ENCODE results near the gene BDH1.

The BDH1 gene

DNA sequence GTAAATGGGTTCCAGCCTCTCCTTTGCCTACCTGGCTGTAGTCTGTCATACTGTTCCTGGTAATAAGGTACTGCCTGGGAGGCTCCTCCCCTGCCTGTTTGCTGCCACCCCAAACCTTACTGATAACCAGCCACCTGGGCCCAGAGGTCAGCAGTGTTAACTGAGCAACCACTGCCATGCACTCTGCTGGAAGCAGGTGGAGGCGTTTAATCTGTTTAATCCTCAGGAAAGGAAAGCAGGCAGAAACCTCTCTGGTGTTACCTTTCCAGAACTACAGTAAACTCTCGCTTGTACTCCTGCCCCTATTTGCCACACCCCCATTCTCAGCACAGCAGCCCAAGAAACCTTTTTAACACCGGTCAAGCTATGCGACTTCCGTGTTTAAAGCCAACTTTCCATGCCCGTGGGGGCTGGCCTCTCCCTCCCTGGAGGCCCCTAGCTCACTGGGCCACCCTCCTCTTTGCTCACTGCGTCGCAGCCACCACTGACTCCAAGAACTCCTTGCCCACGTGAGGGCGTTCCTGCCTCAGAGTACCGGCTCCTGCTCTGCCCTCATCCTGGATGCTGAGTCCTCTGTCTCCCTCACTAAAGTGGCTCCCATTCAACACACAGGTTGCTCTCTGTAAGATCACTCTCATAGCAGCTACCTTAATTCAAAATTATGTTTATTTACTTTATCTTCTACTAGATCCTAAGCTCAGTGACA is 8.3 kb downstream of the BDH1 start:
- DNase-seq = no peak

DNA sequence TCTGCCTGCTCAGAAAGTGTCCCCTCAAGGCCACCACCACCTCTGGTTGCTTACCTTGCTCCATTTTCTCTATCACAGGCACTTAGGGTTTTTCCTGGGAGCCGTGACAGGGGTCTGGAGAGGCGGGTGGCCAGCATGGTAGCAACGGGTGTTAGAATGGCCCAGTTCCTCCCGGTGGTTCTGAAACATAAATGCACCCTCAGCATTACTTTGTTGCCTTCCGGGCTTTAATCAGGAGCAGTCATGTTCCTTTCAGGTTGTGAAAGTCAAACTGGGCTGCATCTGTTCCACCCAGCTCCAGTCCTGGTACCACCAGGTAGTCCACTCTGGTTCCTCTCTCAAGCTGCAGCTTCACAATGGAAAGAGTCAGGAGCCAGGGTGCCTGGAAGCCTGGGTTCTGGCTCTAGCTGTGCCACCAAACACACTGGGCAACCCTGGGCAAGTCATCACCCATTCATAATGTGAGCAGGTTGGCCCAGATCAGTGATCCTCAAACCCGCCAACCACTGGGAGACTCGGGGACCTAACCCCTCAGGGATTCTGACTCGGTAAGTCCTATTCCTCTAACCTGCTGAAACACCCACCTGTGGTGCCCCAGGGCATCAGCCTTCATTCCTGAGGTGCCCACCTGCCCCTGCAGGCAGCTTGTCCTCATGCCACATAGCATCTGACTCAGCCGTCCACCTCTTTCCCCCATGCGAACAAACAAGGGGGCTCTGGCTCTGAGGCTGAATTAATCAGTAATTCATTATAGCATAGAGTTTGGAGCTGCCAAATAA is 9.3 kb downstream of the BDH1 start:
- no peak for DNase-seq

DNA sequence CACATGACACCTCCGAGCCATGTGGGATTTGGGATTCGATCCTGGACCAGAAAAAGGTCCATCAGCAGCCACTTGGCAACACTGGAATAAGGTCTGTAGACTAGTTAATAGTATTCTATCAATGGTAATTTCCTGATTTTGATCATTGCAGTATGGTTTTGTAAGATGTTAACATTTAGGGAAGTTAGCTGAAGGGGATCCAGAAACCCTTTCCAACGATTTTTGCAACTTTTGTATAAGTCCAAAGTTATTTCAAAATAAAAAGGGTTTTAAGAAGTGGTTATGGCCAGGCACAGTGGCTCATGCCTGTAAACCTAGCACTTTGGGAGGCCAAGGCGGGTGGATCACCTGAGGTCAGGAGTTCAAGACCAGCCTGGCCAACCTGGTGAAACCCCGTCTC is 10.2 kb downstream of the BDH1 start:
- DNase-seq = no peak

DNA sequence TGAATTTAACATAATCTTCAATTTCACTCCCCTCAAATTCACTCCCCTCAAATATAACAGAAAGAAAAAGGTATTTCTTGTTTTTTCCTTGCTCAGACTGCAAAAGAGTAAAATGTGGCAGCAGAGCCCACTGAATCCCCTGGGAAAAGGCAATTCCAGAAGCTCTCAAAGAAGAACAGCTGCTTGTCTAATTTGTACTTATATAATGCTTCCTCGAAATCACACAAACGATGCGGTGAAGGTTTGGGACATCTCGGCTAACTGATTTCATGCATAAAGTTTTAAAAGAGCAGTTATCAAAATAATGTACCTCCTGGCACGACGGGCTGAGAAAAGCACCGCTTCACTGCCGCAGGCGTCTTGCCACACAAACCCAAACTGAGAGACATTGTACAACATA is 10.7 kb downstream of the BDH1 start:
- DNase-seq = no peak

DNA sequence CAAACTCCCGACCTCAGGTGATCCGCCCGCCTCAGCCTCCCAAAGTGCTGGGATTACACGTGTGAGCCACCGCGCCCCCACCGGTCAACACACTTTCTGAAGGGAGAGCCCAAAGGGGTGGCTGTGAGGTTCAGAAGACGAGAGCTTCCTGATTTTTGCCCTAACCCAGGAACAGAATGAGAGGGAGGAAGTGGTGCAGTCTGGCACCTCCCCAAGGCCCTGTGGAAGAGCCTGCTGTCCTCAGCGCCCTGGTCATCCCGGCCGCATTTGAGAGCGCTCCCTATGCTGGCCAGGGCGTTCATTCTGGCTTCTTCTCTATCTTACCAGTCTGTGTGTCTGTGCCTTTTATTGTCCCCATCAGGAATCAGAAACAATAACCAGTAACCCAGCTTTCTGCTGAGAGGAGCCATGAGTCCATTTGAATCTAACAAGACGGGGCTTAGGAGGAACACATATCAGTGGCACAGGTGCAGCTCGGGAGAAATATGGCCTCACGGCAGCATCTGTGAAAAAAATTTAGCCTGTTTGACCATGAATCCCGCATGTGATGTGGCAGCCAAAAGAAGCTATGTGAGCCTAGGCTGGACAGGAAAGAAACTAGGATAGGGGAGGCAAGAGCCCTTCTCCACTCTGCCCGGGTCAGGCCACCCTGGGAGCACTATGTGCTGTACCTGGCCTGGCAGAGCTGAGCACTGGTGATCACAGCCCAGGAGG is 12.9 kb downstream of the BDH1 start:
- DNase-seq = no peak

DNA sequence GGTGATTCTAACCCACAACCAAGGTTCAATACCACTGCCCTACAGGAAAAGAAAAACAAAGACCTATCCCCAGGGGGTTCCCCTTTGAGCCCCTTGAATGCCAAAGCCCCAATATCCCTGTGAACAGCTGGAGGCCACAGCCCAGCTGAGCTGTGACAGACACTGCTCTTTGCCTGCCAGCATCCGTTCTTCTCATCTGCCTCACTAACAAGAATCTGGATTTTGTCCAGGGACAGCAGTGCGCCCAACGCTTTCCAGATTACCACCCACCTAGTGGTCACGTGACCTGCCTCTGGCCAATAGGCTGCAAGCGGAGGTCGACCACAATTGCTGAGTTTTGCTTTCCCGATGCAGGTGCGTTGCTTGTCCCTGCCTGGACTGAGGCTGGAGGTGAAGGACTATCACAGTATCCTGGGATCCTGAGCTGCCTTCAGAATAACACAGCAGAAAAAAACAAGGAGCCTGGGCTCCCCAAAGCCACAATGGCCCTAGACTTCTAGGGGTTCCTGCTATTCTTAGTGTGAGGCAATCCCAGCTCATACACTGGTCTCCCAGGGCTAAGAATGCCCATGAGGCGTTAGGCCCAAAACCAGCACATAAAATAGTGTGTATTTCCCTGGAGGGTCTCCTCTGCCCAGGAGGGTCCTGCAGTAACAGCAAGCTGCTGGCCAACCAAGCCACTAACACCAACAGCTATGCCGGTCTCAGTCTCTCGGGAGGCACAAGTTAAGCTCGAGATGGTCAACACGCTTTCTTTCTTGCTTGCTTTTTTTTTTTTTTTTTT is 13.8 kb downstream of the BDH1 start:
- DNase-seq = no peak

DNA sequence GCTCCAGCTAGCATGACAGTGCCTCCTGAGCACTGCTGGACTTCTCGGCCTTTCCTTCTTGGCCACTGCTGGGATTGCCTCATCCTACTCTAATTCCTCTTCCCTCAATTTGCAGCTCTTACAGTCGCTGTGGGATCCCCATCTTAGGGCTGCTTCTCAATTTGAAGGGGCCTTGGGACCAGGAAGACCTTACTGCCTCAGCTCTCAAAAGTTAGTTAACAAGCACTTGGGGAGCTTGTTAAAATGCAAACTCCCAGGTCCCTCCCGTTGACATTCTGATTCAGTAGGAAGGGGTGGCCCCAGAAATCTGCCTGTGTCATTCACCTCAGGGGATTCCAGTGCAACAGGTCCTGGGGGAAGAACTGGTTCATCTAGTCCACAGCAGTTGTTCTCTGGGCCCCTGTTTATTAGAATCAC is 14.8 kb downstream of the BDH1 start:
- no peak for DNase-seq

DNA sequence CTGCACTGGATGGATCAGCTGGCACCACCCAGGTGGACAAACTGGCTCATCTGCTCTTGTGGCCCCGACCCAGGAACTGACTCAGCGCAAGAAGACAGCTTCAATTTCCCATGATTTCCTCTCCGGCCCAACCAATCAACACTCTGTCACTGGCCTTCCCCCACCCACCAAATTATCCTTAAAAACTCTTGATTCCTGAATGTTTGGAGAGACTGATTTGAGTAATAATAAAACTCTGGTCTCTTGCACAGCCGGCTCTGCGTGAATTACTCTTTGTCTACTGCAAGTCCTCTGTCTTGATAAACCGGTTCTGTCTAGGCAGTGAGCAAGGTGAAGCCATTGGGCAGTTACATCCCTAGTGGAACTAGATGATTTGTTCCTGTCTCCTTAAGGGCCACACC is 16.1 kb downstream of the BDH1 start:
- DNase-seq = no peak

DNA sequence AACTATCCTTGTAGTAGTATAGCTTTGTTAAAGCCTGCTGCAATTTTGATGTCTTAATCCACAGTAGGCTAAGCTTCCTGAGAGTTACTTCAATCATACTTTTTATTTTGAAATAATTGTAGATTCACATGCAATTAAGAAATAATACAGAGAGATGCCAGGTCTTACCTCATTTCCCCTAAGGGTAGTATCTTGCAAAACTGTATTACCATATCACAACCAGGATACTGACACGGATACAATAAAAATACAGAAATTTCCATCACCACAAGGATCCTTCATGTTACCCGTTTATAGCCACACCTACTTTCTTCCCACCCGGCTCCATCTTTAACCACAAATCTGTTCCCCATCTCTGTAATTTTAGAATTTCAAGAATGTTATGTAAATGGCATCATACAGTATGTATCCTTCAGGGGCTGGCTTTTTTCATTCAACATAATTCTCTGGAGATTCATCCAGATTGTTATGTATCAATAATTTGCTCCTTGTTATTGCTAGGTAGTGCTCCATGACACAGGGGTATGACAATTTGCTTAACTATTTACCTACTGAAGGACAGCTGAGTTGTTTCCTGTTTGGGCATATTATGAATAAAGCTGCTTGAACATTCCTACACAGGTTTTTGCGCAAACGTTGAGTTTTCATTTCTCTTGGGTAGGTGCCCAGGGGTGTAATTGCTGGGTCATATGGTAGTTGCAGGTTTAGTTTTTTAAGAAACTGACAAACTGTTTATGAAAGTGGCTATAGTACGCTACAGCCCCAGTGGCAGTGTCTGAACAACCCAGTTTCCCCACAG is 21.6 kb downstream of the BDH1 start:
- no peak for DNase-seq

DNA sequence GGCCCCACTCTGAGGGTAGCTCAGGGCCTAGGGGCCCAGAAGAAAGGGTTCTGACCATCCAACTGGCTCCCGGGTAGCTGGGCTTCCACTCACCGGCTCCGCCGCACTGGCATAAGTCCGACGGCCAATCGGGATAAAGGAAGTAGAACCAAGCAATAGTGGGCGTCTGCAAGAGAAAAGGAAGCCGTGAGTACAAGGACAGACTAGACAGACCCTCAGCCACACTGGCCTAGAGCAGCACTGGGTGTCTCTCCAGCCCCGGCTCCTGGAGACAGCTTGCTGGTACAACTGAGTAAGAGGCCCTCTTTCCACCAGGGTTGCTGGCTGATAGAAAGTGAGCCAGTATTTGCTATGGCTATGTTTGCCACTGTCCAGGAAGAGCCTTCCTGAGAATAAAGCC is 22.4 kb downstream of the BDH1 start:
- no peak for DNase-seq

DNA sequence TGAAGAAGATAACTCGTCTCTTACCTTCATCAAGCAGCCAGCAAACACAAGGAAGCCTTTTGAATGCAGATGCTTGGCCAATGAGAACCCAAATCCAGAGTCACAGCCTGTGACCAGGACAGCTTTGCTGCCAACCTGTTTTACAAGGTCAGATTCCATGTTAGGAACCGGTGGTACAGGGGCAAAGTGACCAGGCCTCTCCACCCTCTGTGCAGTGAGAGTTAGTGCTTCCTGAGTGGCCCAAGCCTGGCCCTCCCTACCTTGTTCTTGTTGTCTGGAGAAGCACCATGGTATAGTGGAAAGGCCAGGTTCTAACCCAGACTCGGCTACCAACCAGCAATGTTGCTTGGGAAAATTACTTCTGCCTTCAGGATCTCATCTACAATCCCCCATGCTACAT is 23.4 kb downstream of the BDH1 start:
- no peak for DNase-seq

DNA sequence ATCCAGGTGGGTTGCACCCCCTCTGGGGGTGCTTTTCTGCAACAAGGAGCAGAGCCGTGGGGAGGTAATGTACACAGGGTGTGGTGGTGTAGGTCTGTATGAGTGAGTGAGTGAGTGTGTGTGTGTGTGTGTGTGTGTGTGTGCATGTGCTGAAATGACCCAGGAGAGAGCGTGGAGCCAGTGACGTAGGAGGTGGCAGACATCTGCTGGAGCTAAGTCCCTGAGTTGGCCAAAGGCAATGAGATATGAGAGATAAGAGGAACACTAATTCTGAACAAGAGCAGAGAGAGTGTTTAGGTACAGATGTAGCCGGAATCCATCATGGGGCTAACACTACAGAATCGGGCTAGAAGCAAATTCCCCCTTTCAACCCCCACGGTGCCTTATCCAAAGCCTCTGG is 27.6 kb downstream of the BDH1 start:
- no peak for DNase-seq

DNA sequence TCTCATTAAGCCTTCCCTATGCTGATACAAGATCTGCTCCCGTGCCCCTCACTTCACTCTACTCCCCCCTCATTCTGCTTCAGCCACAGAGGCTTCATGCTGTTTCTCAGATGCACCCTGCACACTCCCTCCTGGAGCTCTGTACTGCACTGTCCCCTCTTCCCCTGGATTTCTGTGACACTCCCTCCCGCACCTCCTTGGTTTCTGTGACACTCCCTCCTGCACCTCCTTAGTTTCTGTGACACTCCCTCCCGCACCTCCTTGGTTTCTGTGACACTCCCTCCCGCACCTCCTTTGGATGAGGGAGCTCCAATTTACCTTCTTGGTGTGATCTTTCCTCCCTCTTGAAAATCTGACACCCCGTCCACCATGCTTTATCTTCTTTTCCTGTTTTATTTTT is 28.2 kb downstream of the BDH1 start:
- no peak for DNase-seq

DNA sequence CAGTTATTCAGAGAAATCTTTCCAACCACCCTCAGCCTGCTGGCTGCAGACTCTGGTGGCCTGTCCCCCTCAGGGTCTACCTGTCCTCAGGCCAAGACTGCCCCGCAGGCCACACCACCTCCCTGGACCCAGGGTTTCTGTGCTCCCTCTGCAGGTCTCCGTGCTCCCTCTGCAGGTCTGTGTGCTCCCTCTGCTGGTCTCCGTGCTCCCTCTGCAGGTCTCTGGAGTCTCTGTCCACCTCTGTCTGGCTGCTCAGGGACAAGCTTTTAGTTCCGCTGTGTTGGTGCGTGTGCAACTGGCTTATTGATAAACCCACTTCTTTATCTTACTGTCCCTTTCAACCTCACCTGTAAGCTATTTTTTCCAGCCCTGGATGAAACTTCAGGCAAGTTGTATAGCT is 30.1 kb downstream of the BDH1 start:
- DNase-seq = no peak

DNA sequence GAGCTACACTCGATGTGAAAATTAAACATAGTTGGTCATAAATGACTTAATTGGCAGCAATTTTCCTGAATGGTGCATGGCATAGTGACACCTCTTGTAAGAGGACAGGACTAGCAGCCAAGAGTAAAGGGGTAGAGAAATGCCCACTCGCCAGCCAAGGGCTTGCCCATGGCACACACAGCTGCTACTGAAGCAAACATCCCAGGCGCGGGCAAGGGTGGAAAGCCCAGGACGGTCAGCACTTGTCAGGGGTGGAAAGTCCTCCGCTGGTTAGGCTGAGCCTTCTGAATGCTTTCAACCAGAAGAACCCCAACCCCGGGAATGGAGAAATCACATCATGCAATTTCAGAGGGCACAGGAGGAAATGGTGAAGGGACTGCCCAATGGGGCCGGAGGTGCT is 31.6 kb downstream of the BDH1 start:
- no peak for DNase-seq

DNA sequence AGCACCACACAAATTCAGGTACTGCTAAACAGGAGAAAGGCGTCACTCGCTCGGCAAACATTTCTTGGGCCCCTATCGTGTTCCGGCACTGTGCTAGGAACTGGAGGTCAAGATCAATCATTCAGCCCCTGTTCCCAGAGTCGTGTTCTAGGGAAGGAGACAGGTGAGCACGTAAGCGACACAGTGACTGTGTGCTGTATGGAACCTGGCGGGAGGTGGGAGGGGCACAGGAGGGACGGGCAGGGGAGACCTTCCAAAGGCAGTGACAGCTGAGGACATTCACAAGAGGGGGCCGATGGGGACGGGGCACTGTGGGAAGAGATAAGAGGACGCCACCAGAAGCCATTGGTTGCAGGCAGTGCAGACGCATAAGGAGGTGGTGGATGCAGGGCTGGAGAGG is 32.2 kb downstream of the BDH1 start:
- DNase-seq = no peak

DNA sequence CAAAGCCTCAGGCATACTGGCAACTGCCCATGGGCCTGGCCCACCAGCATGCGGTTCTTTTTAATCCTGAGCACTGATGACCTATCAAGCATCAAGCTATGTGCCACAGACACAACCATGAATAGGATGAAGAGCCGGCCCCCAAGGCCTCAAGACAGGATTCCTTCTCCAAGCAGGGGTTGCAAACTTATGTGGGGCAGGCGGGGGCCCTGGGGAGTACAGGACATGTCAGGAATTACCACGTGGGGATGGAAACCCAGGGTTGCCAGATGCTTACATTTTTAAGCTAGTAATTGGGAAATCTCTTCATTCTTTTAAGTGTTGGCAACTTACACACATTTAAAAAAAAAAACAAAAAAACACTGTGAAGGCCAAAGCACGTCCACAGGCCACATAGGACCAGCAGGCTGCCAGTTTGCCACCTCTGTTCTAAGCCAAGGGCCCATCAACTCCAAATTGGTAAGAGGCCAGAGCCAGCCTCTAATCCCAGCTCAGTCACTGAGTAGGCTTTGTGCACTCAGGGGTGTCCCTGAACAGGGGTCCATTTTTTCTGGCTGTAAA is 32.8 kb downstream of the BDH1 start:
- peak; percentile 52 for DNase-seq

DNA sequence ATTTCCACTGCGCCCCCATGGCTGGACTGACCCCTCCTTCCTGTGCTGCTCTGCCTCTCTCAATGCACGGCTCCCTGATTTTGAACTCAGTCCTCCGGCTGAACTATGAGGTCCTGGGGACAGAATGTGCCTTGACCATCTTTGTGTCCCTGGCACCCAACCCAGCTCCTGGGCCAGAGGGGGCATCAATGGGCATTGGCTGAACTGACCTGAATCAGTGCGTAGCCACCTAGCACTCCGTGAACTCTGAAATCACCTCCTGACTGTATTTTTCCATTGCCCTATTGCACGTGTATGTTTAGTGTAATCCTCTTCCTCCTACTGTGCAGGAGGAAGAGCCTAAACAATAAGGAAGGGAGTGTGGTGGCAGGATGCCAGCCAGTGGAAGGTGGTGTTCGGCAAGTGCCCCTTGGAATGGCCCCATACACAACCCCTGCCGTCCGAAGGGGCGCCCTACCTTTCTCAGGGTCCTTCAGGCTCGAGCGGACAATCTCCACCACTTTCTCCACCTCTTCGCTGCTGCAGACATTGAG is 33.5 kb downstream of the BDH1 start:
- no peak for DNase-seq

DNA sequence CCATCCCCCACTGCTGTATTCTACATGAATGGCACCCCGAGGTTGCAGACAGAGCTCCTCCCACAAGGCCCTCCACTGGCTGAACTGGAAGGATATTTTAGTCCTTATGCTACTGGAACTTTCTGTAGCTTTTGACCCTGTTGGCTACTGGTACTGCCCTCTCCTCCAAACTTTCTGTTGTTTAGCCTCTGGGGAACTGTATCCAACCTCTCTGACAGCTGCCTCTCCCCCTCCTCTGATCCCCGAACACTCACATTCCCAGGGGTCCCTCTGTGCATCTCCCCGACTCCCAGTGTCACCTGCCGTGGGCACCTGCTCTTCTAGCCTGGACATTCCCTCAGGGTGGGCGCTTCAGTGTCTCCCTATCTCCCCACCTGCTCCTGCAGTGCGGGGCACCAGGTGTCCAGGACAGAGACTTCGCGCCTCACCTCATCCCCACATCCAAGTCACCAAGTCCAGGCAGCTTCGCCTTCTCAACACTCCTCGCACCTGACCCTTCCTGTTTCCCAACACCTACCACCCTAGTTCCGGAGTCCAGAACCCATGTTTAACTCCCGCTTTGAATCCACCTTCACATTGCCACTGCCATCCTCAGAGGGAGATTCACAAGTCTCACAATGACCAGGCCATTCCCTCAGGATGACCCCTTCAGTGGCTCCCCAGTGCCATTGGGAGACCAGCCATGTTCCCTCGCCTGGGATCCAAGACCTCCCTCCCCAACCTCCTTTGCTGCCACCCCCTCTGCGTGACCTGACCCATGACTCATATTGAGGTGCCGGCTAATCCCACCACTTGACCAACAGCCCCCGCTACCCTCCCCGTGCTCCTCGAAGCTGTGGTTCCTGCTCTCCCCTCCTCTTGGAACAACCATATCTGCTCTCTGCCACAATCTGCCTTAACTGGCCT is 34.2 kb downstream of the BDH1 start:
- DNase-seq = no peak
